Panc1 (cell line): ENCODE data around the gene GPR33.

Source experiments
- CTCF ChIP-seq: fragments of 450-650 bp; IDR thresholded peaks from 2 replicates; pipeline ENCODE4 v1.5.1; 2017; ENCODE audit warnings: mild to moderate bottlenecking
- POLR2AphosphoS5 ChIP-seq: IDR thresholded peaks from 2 replicates; pipeline ENCODE4 v1.6.1; 2012; ENCODE audit warnings: mild to moderate bottlenecking, low read depth, low read length, moderate library complexity
- REST ChIP-seq, 2 experiments: IDR thresholded peaks; 2 replicates each; pipeline ENCODE4 v1.6.1; 2011 to 2012; ENCODE audit warnings: low read depth in 2 of 2, control low read depth in 1 of 2, low read length in 1 of 2, mild to moderate bottlenecking in 1 of 2, moderate library complexity in 1 of 2; ENCODE audit not compliant: insufficient read depth in 1 of 2
- SIN3A ChIP-seq: IDR thresholded peaks from 2 replicates; pipeline ENCODE4 v1.6.1; 2012; ENCODE audit warnings: low read depth, mild to moderate bottlenecking, low read length, moderate library complexity, borderline replicate concordance; ENCODE audit not compliant: insufficient read depth
- TCF7L2 ChIP-seq: IDR thresholded peaks from 2 replicates; pipeline ENCODE4 v1.6.1; 2011; ENCODE audit warnings: mild to moderate bottlenecking, low read depth, low read length, inconsistent platforms

- no peak for TF ChIP-seq CTCF
- TF ChIP-seq POLR2AphosphoS5: no peak
- no peak for TF ChIP-seq REST (IDR thresholded peaks at IDR 0.05; ENCODE audit: insufficient read depth in 1 of 2, low read depth in 2 of 2, low read length in 1 of 2)
- TF ChIP-seq SIN3A: no peak
- no peak for TF ChIP-seq TCF7L2
These were observed 41.2 kb upstream of the GPR33 start for GRCh38 chr14:31529053-31529452.
